ENCODE results near the gene RALY. TPM values are rescaled to one million over a fixed set of nuclear protein-coding genes. Genes with fewer than 3 reads are reported as not detected.

The RALY gene
- total RNA-seq, 2 donors from 2014 or later = 104 to 166 TPM

- peaks cover 24 to 59% of the 10 kb centered on the region in 2 donors for H3K4me1 ChIP-seq (ENCODE audit: control insufficient read depth in 1 of 2, low read depth in 2 of 2)
- ATAC-seq (ENCODE audit: insufficient number of reproducible peaks, low FRiP score, low read depth) = no peak
- no peaks in the 10 kb centered on the region for H3K9me3 ChIP-seq
- no peak overlapping the region for H3K4me3 ChIP-seq
- TF ChIP-seq CTCF (IDR thresholded peaks at IDR 0.05) = no peak
- H3K27me3 ChIP-seq (replicated peaks; ENCODE audit: insufficient read depth) = no peaks in the 10 kb centered on the region
- no peak for DNase-seq (ENCODE audit: low spot score)
- no peaks in the 10 kb centered on the region for H3K36me3 ChIP-seq
- no peak overlapping the region for H3K27ac ChIP-seq
These were observed 52.4 kb downstream of the RALY start for GRCh38 chr20:34045930-34046725.

- peaks cover 21 to 55% of the 10 kb centered on the region in 2 donors for H3K4me1 ChIP-seq (ENCODE audit: control insufficient read depth in 1 of 2, low read depth in 2 of 2)
- no peak for DNase-seq (ENCODE audit: low spot score)
- no peak for ATAC-seq (ENCODE audit: insufficient number of reproducible peaks, low FRiP score, low read depth)
- no peak for TF ChIP-seq CTCF (IDR thresholded peaks at IDR 0.05)
- no peak overlapping the region for H3K4me3 ChIP-seq
- no peak overlapping the region for H3K27ac ChIP-seq
- H3K36me3 ChIP-seq = no peaks in the 10 kb centered on the region
- no peaks in the 10 kb centered on the region for H3K9me3 ChIP-seq
- no peaks in the 10 kb centered on the region for H3K27me3 ChIP-seq (replicated peaks; ENCODE audit: insufficient read depth)
These were observed 53.4 kb downstream of the RALY start for GRCh38 chr20:34047010-34047687.

- H3K36me3 ChIP-seq = no peaks in the 10 kb centered on the region
- DNase-seq (ENCODE audit: low spot score) (no peak), ATAC-seq (ENCODE audit: insufficient number of reproducible peaks, low FRiP score, low read depth) (no peak)
- no peaks in the 10 kb centered on the region for H3K9me3 ChIP-seq
- no peaks in the 10 kb centered on the region for H3K27me3 ChIP-seq (replicated peaks; ENCODE audit: insufficient read depth)
- H3K4me3 ChIP-seq = no peak overlapping the region
- H3K27ac ChIP-seq = no peak overlapping the region
- peaks cover 21 to 48% of the 10 kb centered on the region in 2 donors for H3K4me1 ChIP-seq (ENCODE audit: control insufficient read depth in 1 of 2, low read depth in 2 of 2)
- TF ChIP-seq CTCF (IDR thresholded peaks at IDR 0.05) = no peak
These were observed 54.2 kb downstream of the RALY start for GRCh38 chr20:34047917-34048316.

- no peak overlapping the region for H3K4me3 ChIP-seq
- peaks cover 21 to 45% of the 10 kb centered on the region in 2 donors for H3K4me1 ChIP-seq (ENCODE audit: control insufficient read depth in 1 of 2, low read depth in 2 of 2)
- TF ChIP-seq CTCF (IDR thresholded peaks at IDR 0.05) = no peak
- H3K27ac ChIP-seq = no peak overlapping the region
- no peaks in the 10 kb centered on the region for H3K27me3 ChIP-seq (replicated peaks; ENCODE audit: insufficient read depth)
- H3K9me3 ChIP-seq = no peaks in the 10 kb centered on the region
- no peaks in the 10 kb centered on the region for H3K36me3 ChIP-seq
- ATAC-seq (ENCODE audit: insufficient number of reproducible peaks, low FRiP score, low read depth) = no peak
- DNase-seq (ENCODE audit: low spot score) = no peak
These were observed 55.7 kb downstream of the RALY start for GRCh38 chr20:34049389-34049788.

GRCh38 chr20:34049897-34050695 is 56.4 kb downstream of the RALY start:
- H3K9me3 ChIP-seq = no peaks in the 10 kb centered on the region
- TF ChIP-seq CTCF (IDR thresholded peaks at IDR 0.05) = no peak
- no peak for ATAC-seq (ENCODE audit: insufficient number of reproducible peaks, low FRiP score, low read depth)

More at GRCh38 chr20:34049897-34050695, 56.4 kb downstream of the RALY start:
- Histone ChIP-seq H3K4me1 (ENCODE audit: control insufficient read depth in 1 of 2, low read depth in 2 of 2) (peaks cover 17 to 41% of the 10 kb centered on the region in 2 donors), H3K4me3 (no peak overlapping the region), H3K36me3 (no peaks in the 10 kb centered on the region), H3K27ac (no peak overlapping the region), H3K27me3 (replicated peaks; ENCODE audit: insufficient read depth) (no peaks in the 10 kb centered on the region)
- DNase-seq (ENCODE audit: low spot score) = no peak
